ENCODE measurements around the gene ITPK1.

GRCh38 chr14:93039649-93040315, 75.9 kb downstream of the ITPK1 start:
- no peak for TF ChIP-seq EZH2 (IDR thresholded peaks at IDR 0.05; ENCODE audit: low read length, unreplicated experiment)
- TF ChIP-seq, protein P1, sequence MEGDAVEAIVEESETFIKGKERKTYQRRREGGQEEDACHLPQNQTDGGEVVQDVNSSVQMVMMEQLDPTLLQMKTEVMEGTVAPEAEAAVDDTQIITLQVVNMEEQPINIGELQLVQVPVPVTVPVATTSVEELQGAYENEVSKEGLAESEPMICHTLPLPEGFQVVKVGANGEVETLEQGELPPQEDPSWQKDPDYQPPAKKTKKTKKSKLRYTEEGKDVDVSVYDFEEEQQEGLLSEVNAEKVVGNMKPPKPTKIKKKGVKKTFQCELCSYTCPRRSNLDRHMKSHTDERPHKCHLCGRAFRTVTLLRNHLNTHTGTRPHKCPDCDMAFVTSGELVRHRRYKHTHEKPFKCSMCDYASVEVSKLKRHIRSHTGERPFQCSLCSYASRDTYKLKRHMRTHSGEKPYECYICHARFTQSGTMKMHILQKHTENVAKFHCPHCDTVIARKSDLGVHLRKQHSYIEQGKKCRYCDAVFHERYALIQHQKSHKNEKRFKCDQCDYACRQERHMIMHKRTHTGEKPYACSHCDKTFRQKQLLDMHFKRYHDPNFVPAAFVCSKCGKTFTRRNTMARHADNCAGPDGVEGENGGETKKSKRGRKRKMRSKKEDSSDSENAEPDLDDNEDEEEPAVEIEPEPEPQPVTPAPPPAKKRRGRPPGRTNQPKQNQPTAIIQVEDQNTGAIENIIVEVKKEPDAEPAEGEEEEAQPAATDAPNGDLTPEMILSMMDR (conservative IDR thresholded peaks at IDR 0.05; ENCODE audit: low read depth, low read length) = no peak

Measured in PC-3 (cell line).